Embryonic facial prominence (tissue), 1 donor: ENCODE measurements around the gene PLCG2.

Source experiments
- DNase-seq: peaks from one replicate; pipeline ENCODE4 v3.0.0-alpha.2; 2016; ENCODE audit errors: extremely low spot score

The PLCG2 gene

GRCh38 chr16:81843683-81844082 lies 64.6 kb downstream of the PLCG2 start:
- no peak for DNase-seq

- no peak for DNase-seq
Measured at GRCh38 chr16:81846105-81846504, 67.0 kb downstream of the PLCG2 start.

GRCh38 chr16:81848306-81848853 lies 69.3 kb downstream of the PLCG2 start:
- no peak for DNase-seq

- no peak for DNase-seq
Measured at GRCh38 chr16:81850197-81850944, 71.3 kb downstream of the PLCG2 start.

- DNase-seq: no peak
Measured at GRCh38 chr16:81852347-81852746, 73.3 kb downstream of the PLCG2 start.

- DNase-seq: no peak
Measured at GRCh38 chr16:81855552-81856153, 76.6 kb downstream of the PLCG2 start.

- no peak for DNase-seq
Measured at GRCh38 chr16:81860287-81861266, 81.5 kb downstream of the PLCG2 start.

GRCh38 chr16:81861503-81861902 lies 82.4 kb downstream of the PLCG2 start:
- DNase-seq: no peak

GRCh38 chr16:81861915-81862314 lies 82.8 kb downstream of the PLCG2 start:
- no peak for DNase-seq

- DNase-seq: no peak
Measured at GRCh38 chr16:81863630-81864352, 84.7 kb downstream of the PLCG2 start.

- no peak for DNase-seq
Measured at GRCh38 chr16:81864646-81865382, 85.7 kb downstream of the PLCG2 start.

- no peak for DNase-seq
Measured at GRCh38 chr16:81866820-81867440, 87.8 kb downstream of the PLCG2 start.

GRCh38 chr16:81868057-81868748 lies 89.1 kb downstream of the PLCG2 start:
- DNase-seq: no peak

- no peak for DNase-seq
Measured at GRCh38 chr16:81869326-81869725, 90.2 kb downstream of the PLCG2 start.

GRCh38 chr16:81873206-81873605 lies 94.1 kb downstream of the PLCG2 start:
- no peak for DNase-seq

GRCh38 chr16:81873843-81874752 lies 95.0 kb downstream of the PLCG2 start:
- DNase-seq: no peak

GRCh38 chr16:81875461-81875860 lies 96.4 kb downstream of the PLCG2 start:
- no peak for DNase-seq

- DNase-seq: no peak
Measured at GRCh38 chr16:81876273-81876900, 97.3 kb downstream of the PLCG2 start.
